ENCODE data around the gene CCDC192. TPM values are rescaled to one million over a fixed set of nuclear protein-coding genes. Genes with fewer than 3 reads are reported as not detected.
A peak's percentile ranks its signal among the peaks of the same experiment; 100 is the strongest.

Gene CCDC192
- polyA plus RNA-seq, 1 donor, result 0.88 TPM

- DNase-seq, result no peak
Observed at GRCh38 chr5:127851964-127852363, 148.8 kb downstream of the CCDC192 start.

GRCh38 chr5:127854520-127854919 lies 151.3 kb downstream of the CCDC192 start:
- DNase-seq, result no peak

- DNase-seq, result no peak
Observed at GRCh38 chr5:127856292-127856691, 153.1 kb downstream of the CCDC192 start.

GRCh38 chr5:127858116-127858784 lies 155.1 kb downstream of the CCDC192 start:
- DNase-seq, result no peak

- DNase-seq, result no peak
Observed at GRCh38 chr5:127860291-127860690, 157.1 kb downstream of the CCDC192 start.

- no peak for DNase-seq
Observed at GRCh38 chr5:127863161-127863560, 160.0 kb downstream of the CCDC192 start.

GRCh38 chr5:127863610-127864395 lies 160.6 kb downstream of the CCDC192 start:
- no peak for DNase-seq

- no peak for DNase-seq
Observed at GRCh38 chr5:127864511-127864910, 161.3 kb downstream of the CCDC192 start.

- DNase-seq, result no peak
Observed at GRCh38 chr5:127865273-127865672, 162.1 kb downstream of the CCDC192 start.

- DNase-seq, result no peak
Observed at GRCh38 chr5:127867022-127867783, 164.0 kb downstream of the CCDC192 start.

GRCh38 chr5:127870914-127871313 lies 167.7 kb downstream of the CCDC192 start:
- DNase-seq, result peak; percentile 46

GRCh38 chr5:127871503-127872153 lies 168.4 kb downstream of the CCDC192 start:
- peak; percentile 26 for DNase-seq

GRCh38 chr5:127872494-127872893 lies 169.3 kb downstream of the CCDC192 start:
- DNase-seq, result no peak

GRCh38 chr5:127875235-127876021 lies 172.2 kb downstream of the CCDC192 start:
- DNase-seq, result peak; percentile 29

GRCh38 chr5:127876384-127876783 lies 173.2 kb downstream of the CCDC192 start:
- DNase-seq, result no peak

- DNase-seq, result no peak
Observed at GRCh38 chr5:127878174-127878750, 175.1 kb downstream of the CCDC192 start.

GRCh38 chr5:127884416-127884815 lies 181.2 kb downstream of the CCDC192 start:
- no peak for DNase-seq

- no peak for DNase-seq
Observed at GRCh38 chr5:127885176-127885575, 182.0 kb downstream of the CCDC192 start.

- no peak for DNase-seq
Observed at GRCh38 chr5:127886081-127886480, 182.9 kb downstream of the CCDC192 start.

GRCh38 chr5:127887282-127887681 lies 184.1 kb downstream of the CCDC192 start:
- DNase-seq, result no peak

GRCh38 chr5:127891942-127892341 lies 188.8 kb downstream of the CCDC192 start:
- no peak for DNase-seq
